Measurements from ENCODE around the gene ALB.
"Not testable (repeated sequence)": the region's sequence is repeated elsewhere in the genome, so short reads cannot be mapped to it uniquely, and the experiment has no call there.

ALB gene

DNA sequence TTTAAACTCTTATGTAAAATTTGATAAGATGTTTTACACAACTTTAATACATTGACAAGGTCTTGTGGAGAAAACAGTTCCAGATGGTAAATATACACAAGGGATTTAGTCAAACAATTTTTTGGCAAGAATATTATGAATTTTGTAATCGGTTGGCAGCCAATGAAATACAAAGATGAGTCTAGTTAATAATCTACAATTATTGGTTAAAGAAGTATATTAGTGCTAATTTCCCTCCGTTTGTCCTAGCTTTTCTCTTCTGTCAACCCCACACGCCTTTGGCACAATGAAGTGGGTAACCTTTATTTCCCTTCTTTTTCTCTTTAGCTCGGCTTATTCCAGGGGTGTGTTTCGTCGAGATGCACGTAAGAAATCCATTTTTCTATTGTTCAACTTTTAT lies at the start of gene ALB:
Gene ALB (plus strand): TSS at position 246 of the 400 bp plus-strand sequence. CDS start 41 bp downstream, at position 287.
- H3K4me3 ChIP-seq (ENCODE audit: low read length), result no peak within 1 kb of the TSS
- no peaks in the 10 kb centered on the region for H3K27me3 ChIP-seq (ENCODE audit: control insufficient read depth, insufficient read depth, low read length)
- H3K9ac ChIP-seq (ENCODE audit: low read length), result no peak within 1 kb of the TSS
- no peak within 1 kb of the TSS for H3K27ac ChIP-seq (ENCODE audit: low read depth, low read length)
- H3K4me1 ChIP-seq (ENCODE audit: control insufficient read depth, insufficient read depth, low read length), result no peaks in the 10 kb centered on the region
- no peaks in the 10 kb centered on the region for H3K36me3 ChIP-seq (ENCODE audit: control insufficient read depth, insufficient read depth, low read length)

GRCh38 chr4:73357174-73357573 lies 46.9 kb upstream of the ALB start:
- H3K27ac ChIP-seq (ENCODE audit: low read depth, low read length); H3K36me3 ChIP-seq (ENCODE audit: control insufficient read depth, insufficient read depth, low read length); H3K9ac ChIP-seq (ENCODE audit: low read length); H3K4me3 ChIP-seq (ENCODE audit: low read length); H3K27me3 ChIP-seq (ENCODE audit: control insufficient read depth, insufficient read depth, low read length); H3K4me1 ChIP-seq (ENCODE audit: control insufficient read depth, insufficient read depth, low read length): not testable (repeated sequence)

GRCh38 chr4:73369506-73370199 lies 34.4 kb upstream of the ALB start:
- not testable (repeated sequence) for H3K4me3 ChIP-seq (ENCODE audit: low read length); H3K36me3 ChIP-seq (ENCODE audit: control insufficient read depth, insufficient read depth, low read length); H3K27ac ChIP-seq (ENCODE audit: low read depth, low read length); H3K9ac ChIP-seq (ENCODE audit: low read length); H3K27me3 ChIP-seq (ENCODE audit: control insufficient read depth, insufficient read depth, low read length); H3K4me1 ChIP-seq (ENCODE audit: control insufficient read depth, insufficient read depth, low read length)

DNA sequence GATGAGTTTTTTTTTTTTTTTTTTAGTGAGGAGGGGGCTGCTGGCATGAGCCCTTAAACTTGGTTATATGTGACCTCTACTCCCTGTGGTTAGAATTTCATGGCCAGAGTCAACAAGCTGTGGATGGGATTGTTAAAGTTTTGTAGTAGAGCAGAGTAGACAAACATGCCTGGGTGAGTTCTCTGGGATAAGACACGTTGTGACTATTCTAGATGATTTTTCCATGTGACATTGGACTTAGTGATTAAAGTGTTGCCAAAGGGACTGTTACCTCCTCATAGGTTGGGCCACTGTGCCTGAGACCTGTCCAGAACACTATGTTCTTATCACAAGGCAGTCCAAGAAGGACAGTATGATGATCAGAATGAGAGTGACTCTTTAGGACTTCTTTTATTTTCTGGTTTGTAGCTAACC lies 28.8 kb upstream of the ALB start:
- Histone ChIP-seq H3K9ac (ENCODE audit: low read length) (no peak overlapping the region), H3K4me1 (ENCODE audit: control insufficient read depth, insufficient read depth, low read length) (no peaks in the 10 kb centered on the region), H3K27ac (ENCODE audit: low read depth, low read length) (no peak overlapping the region), H3K36me3 (ENCODE audit: control insufficient read depth, insufficient read depth, low read length) (no peaks in the 10 kb centered on the region), H3K27me3 (ENCODE audit: control insufficient read depth, insufficient read depth, low read length) (no peaks in the 10 kb centered on the region), H3K4me3 (ENCODE audit: low read length) (no peak overlapping the region)

GRCh38 chr4:73376251-73376650 lies 27.8 kb upstream of the ALB start:
- Histone ChIP-seq H3K9ac (ENCODE audit: low read length) (no peak overlapping the region), H3K36me3 (ENCODE audit: control insufficient read depth, insufficient read depth, low read length) (no peaks in the 10 kb centered on the region), H3K4me1 (ENCODE audit: control insufficient read depth, insufficient read depth, low read length) (no peaks in the 10 kb centered on the region), H3K4me3 (ENCODE audit: low read length) (no peak overlapping the region), H3K27ac (ENCODE audit: low read depth, low read length) (no peak overlapping the region), H3K27me3 (ENCODE audit: control insufficient read depth, insufficient read depth, low read length) (no peaks in the 10 kb centered on the region)

DNA sequence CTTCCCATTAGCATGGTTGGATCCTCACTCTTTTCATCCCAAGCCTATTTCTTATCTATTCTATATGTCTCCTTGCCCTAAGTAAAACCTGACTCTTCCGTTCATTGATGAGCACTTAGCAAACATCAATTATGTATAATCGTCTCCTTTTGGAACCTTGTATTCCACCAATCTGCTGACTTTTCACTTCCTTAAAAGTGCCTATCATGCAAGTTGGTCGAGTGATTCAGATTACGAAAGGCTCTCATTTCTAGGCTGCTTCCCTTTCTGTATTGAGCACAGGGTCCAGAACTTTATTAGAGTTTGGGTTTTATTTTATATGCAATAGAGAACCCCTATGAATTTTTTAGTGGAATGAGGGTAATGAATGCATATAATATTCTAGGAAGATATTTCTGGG lies 27.1 kb upstream of the ALB start:
- no peak overlapping the region for H3K9ac ChIP-seq (ENCODE audit: low read length)
- H3K27ac ChIP-seq (ENCODE audit: low read depth, low read length), result no peak overlapping the region
- H3K36me3 ChIP-seq (ENCODE audit: control insufficient read depth, insufficient read depth, low read length), result no peaks in the 10 kb centered on the region
- no peaks in the 10 kb centered on the region for H3K27me3 ChIP-seq (ENCODE audit: control insufficient read depth, insufficient read depth, low read length)
- no peak overlapping the region for H3K4me3 ChIP-seq (ENCODE audit: low read length)
- no peaks in the 10 kb centered on the region for H3K4me1 ChIP-seq (ENCODE audit: control insufficient read depth, insufficient read depth, low read length)

- H3K36me3 ChIP-seq (ENCODE audit: control insufficient read depth, insufficient read depth, low read length), result no peaks in the 10 kb centered on the region
- H3K27me3 ChIP-seq (ENCODE audit: control insufficient read depth, insufficient read depth, low read length), result no peaks in the 10 kb centered on the region
- no peaks in the 10 kb centered on the region for H3K4me1 ChIP-seq (ENCODE audit: control insufficient read depth, insufficient read depth, low read length)
- H3K4me3 ChIP-seq (ENCODE audit: low read length), result no peak overlapping the region
- H3K27ac ChIP-seq (ENCODE audit: low read depth, low read length), result no peak overlapping the region
- no peak overlapping the region for H3K9ac ChIP-seq (ENCODE audit: low read length)
Measured at GRCh38 chr4:73378887-73379286, 25.2 kb upstream of the ALB start.

DNA sequence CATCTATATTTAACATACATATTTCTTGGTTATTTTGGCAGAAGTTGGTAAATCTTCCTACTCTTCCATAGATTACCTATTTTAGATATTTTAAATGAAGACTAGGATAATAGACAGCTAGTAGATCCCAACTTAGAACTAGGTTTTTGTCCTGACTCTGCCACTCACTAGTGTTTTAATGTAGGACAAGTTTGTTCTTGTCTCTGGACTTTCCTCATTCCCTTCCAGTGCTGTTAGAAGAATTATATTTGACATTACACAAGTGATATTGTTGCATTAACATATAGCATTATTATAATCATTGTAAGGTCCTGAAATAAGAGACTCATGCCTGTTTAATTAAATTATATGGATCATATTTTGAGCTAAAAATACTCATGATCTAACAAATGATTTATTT lies 24.1 kb upstream of the ALB start:
- no peaks in the 10 kb centered on the region for H3K4me1 ChIP-seq (ENCODE audit: control insufficient read depth, insufficient read depth, low read length)
- no peaks in the 10 kb centered on the region for H3K36me3 ChIP-seq (ENCODE audit: control insufficient read depth, insufficient read depth, low read length)
- H3K4me3 ChIP-seq (ENCODE audit: low read length), result no peak overlapping the region
- no peaks in the 10 kb centered on the region for H3K27me3 ChIP-seq (ENCODE audit: control insufficient read depth, insufficient read depth, low read length)
- no peak overlapping the region for H3K27ac ChIP-seq (ENCODE audit: low read depth, low read length)
- no peak overlapping the region for H3K9ac ChIP-seq (ENCODE audit: low read length)

DNA sequence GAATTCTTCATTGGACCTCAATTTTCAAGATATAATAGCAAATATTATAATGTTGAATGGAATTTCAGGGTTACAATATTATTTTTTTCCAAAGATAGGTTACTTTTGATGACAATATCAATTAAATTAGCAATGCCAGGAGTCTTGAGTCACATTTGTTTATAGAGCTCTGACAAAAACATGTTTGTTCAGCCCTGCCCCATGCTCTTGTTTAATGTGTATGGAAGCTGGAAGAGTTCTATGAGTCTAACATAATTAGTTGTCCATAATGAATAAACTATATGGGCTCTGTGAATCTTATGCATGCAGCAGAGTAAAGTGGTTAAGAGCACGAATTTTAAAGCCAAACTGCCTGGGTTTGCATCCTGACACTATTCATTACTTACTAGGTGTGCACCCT lies 22.9 kb upstream of the ALB start:
- no peak overlapping the region for H3K9ac ChIP-seq (ENCODE audit: low read length)
- H3K27me3 ChIP-seq (ENCODE audit: control insufficient read depth, insufficient read depth, low read length), result no peaks in the 10 kb centered on the region
- H3K27ac ChIP-seq (ENCODE audit: low read depth, low read length), result no peak overlapping the region
- H3K36me3 ChIP-seq (ENCODE audit: control insufficient read depth, insufficient read depth, low read length), result no peaks in the 10 kb centered on the region
- no peak overlapping the region for H3K4me3 ChIP-seq (ENCODE audit: low read length)
- no peaks in the 10 kb centered on the region for H3K4me1 ChIP-seq (ENCODE audit: control insufficient read depth, insufficient read depth, low read length)

DNA sequence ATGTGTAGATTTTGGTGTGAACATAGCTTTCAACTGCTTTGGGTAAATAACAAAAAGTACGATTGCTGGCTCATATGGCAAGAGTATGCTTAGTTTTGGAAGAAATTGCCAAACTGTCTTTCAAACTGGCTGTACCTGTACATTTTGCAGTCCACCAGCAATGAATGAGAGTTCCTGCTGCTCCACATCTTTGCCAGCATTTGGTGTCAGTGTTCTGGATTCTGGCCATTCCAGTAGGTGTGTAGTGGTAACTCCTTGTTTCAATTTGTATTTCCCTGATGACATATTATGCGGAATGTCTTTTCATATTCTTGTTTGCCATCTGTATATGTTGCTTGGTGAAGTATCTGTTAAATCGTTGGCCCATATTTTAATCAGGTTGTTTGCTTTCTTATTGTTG lies 20.6 kb upstream of the ALB start:
- Histone ChIP-seq H3K9ac (ENCODE audit: low read length) (no peak overlapping the region), H3K4me1 (ENCODE audit: control insufficient read depth, insufficient read depth, low read length) (no peaks in the 10 kb centered on the region), H3K27me3 (ENCODE audit: control insufficient read depth, insufficient read depth, low read length) (no peaks in the 10 kb centered on the region), H3K27ac (ENCODE audit: low read depth, low read length) (no peak overlapping the region), H3K4me3 (ENCODE audit: low read length) (no peak overlapping the region), H3K36me3 (ENCODE audit: control insufficient read depth, insufficient read depth, low read length) (no peaks in the 10 kb centered on the region)

GRCh38 chr4:73387552-73387951 lies 16.5 kb upstream of the ALB start:
- H3K27ac ChIP-seq (ENCODE audit: low read depth, low read length), result no peak overlapping the region
- H3K4me3 ChIP-seq (ENCODE audit: low read length), result no peak overlapping the region
- no peaks in the 10 kb centered on the region for H3K36me3 ChIP-seq (ENCODE audit: control insufficient read depth, insufficient read depth, low read length)
- H3K4me1 ChIP-seq (ENCODE audit: control insufficient read depth, insufficient read depth, low read length), result no peaks in the 10 kb centered on the region
- no peaks in the 10 kb centered on the region for H3K27me3 ChIP-seq (ENCODE audit: control insufficient read depth, insufficient read depth, low read length)
- H3K9ac ChIP-seq (ENCODE audit: low read length), result no peak overlapping the region

DNA sequence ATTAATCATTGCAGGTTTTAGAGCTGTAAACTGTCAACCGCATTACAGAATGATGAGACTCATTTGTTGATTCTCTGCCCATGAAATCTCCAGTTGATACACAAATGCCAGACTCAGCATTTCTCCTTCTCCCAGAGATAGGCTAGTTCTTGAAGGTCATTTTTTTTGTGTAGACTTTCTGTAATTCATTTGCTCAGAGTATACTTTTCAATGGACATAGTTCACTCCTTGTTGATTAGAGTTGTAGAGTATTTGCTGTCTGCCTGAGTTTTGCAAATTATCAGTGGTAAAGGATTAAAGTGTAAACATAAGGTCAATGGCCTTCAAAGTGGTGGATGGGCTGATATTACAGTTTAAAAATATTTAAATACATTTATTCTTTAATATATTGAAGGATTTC lies 15.2 kb upstream of the ALB start:
- no peak overlapping the region for H3K27ac ChIP-seq (ENCODE audit: low read depth, low read length)
- H3K4me1 ChIP-seq (ENCODE audit: control insufficient read depth, insufficient read depth, low read length), result no peaks in the 10 kb centered on the region
- H3K4me3 ChIP-seq (ENCODE audit: low read length), result no peak overlapping the region
- H3K27me3 ChIP-seq (ENCODE audit: control insufficient read depth, insufficient read depth, low read length), result no peaks in the 10 kb centered on the region
- no peak overlapping the region for H3K9ac ChIP-seq (ENCODE audit: low read length)
- no peaks in the 10 kb centered on the region for H3K36me3 ChIP-seq (ENCODE audit: control insufficient read depth, insufficient read depth, low read length)

- H3K36me3 ChIP-seq (ENCODE audit: control insufficient read depth, insufficient read depth, low read length); H3K9ac ChIP-seq (ENCODE audit: low read length); H3K4me1 ChIP-seq (ENCODE audit: control insufficient read depth, insufficient read depth, low read length); H3K4me3 ChIP-seq (ENCODE audit: low read length); H3K27ac ChIP-seq (ENCODE audit: low read depth, low read length); H3K27me3 ChIP-seq (ENCODE audit: control insufficient read depth, insufficient read depth, low read length): not testable (repeated sequence)
Measured at GRCh38 chr4:73389663-73390062, 14.4 kb upstream of the ALB start.

Measured in rectal smooth muscle tissue (tissue), 1 donor.